Measurements from ENCODE around the gene POP5.

The POP5 gene

GRCh38 chr12:120546050-120546386 is 35.2 kb downstream of the POP5 start:
- Histone ChIP-seq H3K4me3 (ENCODE audit: low read depth, low read length, poor library complexity, severe bottlenecking) (no peak overlapping the region), H3K4me2 (ENCODE audit: low read length) (no peak overlapping the region), H3K9me2 (ENCODE audit: low read depth, low read length) (no peaks in the 10 kb centered on the region), H3K36me3 (ENCODE audit: insufficient read depth, low read length) (peaks cover 81% of the 10 kb centered on the region), H3F3A (ENCODE audit: insufficient read depth, low read length) (no peaks in the 10 kb centered on the region), H2AFZ (ENCODE audit: low read length) (no peak overlapping the region), H3K27ac (ENCODE audit: low read depth, low read length, poor library complexity, severe bottlenecking) (no peak overlapping the region), H4K20me1 (ENCODE audit: insufficient read depth, low read length) (no peaks in the 10 kb centered on the region), H3K79me2 (ENCODE audit: insufficient read depth, low read length) (peaks cover 51% of the 10 kb centered on the region), H3K27me3 (ENCODE audit: insufficient read depth, low read length) (no peaks in the 10 kb centered on the region), H3K9me3 (ENCODE audit: low read length) (no peaks in the 10 kb centered on the region), H3K9ac (ENCODE audit: low read length) (no peak overlapping the region), H3K4me1 (ENCODE audit: insufficient read depth, low read length, severe bottlenecking) (no peaks in the 10 kb centered on the region)
- no peak for TF ChIP-seq CTCF (IDR thresholded peaks at IDR 0.05; ENCODE audit: low read length)

GRCh38 chr12:120544691-120545090 is 36.5 kb downstream of the POP5 start:
- Histone ChIP-seq H3K9ac (ENCODE audit: low read length) (no peak overlapping the region), H3K9me2 (ENCODE audit: low read depth, low read length) (no peaks in the 10 kb centered on the region), H3K4me2 (ENCODE audit: low read length) (no peak overlapping the region), H2AFZ (ENCODE audit: low read length) (no peak overlapping the region), H3K9me3 (ENCODE audit: low read length) (no peaks in the 10 kb centered on the region), H3K4me3 (ENCODE audit: low read depth, low read length, poor library complexity, severe bottlenecking) (no peak overlapping the region), H3K4me1 (ENCODE audit: insufficient read depth, low read length, severe bottlenecking) (no peaks in the 10 kb centered on the region), H3K79me2 (ENCODE audit: insufficient read depth, low read length) (peaks cover 58% of the 10 kb centered on the region), H3K27me3 (ENCODE audit: insufficient read depth, low read length) (no peaks in the 10 kb centered on the region), H4K20me1 (ENCODE audit: insufficient read depth, low read length) (no peaks in the 10 kb centered on the region), H3K36me3 (ENCODE audit: insufficient read depth, low read length) (peaks cover 84% of the 10 kb centered on the region), H3F3A (ENCODE audit: insufficient read depth, low read length) (no peaks in the 10 kb centered on the region), H3K27ac (ENCODE audit: low read depth, low read length, poor library complexity, severe bottlenecking) (no peak overlapping the region)
- TF ChIP-seq CTCF (IDR thresholded peaks at IDR 0.05; ENCODE audit: low read length) = no peak
- no peak for TF ChIP-seq EZH2 (IDR thresholded peaks at IDR 0.05; ENCODE audit: borderline replicate concordance, low read length)

- H3K4me3 ChIP-seq (ENCODE audit: low read depth, low read length, poor library complexity, severe bottlenecking) = no peak overlapping the region
- no peak for TF ChIP-seq CTCF (IDR thresholded peaks at IDR 0.05; ENCODE audit: low read length)
- no peak for TF ChIP-seq EZH2 (IDR thresholded peaks at IDR 0.05; ENCODE audit: borderline replicate concordance, low read length)
- H3K36me3 ChIP-seq (ENCODE audit: insufficient read depth, low read length) = peaks cover 86% of the 10 kb centered on the region
- H3F3A ChIP-seq (ENCODE audit: insufficient read depth, low read length) = no peaks in the 10 kb centered on the region
- H4K20me1 ChIP-seq (ENCODE audit: insufficient read depth, low read length) = no peaks in the 10 kb centered on the region
- H3K79me2 ChIP-seq (ENCODE audit: insufficient read depth, low read length) = peaks cover 83% of the 10 kb centered on the region
- no peak overlapping the region for H3K4me2 ChIP-seq (ENCODE audit: low read length)
- no peaks in the 10 kb centered on the region for H3K27me3 ChIP-seq (ENCODE audit: insufficient read depth, low read length)
- no peak overlapping the region for H3K9ac ChIP-seq (ENCODE audit: low read length)
- H3K9me3 ChIP-seq (ENCODE audit: low read length) = no peaks in the 10 kb centered on the region
- no peak overlapping the region for H2AFZ ChIP-seq (ENCODE audit: low read length)
- H3K27ac ChIP-seq (ENCODE audit: low read depth, low read length, poor library complexity, severe bottlenecking) = no peak overlapping the region
- H3K4me1 ChIP-seq (ENCODE audit: insufficient read depth, low read length, severe bottlenecking) = peaks cover 24% of the 10 kb centered on the region
- H3K9me2 ChIP-seq (ENCODE audit: low read depth, low read length) = no peaks in the 10 kb centered on the region
These were observed 39.0 kb downstream of the POP5 start for GRCh38 chr12:120542166-120542565.
